Natural killer cell (primary cell): ENCODE measurements around the gene IL17D. TPM values are rescaled to one million over a fixed set of nuclear protein-coding genes. Genes with fewer than 3 reads are reported as not detected.
A peak's percentile ranks its signal among the peaks of the same experiment; 100 is the strongest.

Experiments used
- ATAC-seq, 3 donors: fragments of 150-1000 bp in 2 of 3; fragments of 200-7000 bp in 1 of 3; cut with Tn5 transposase; 1 replicate in 1 of 3; 2 replicates in 2 of 3; pipeline ENCODE4 v1.10.0; 2021; ENCODE audit warnings: mild to moderate bottlenecking in 2 of 3, moderate library complexity in 2 of 3
- DNase-seq, 2 donors: peaks; one replicate each; pipeline versions ENCODE4 v3.0.0 to v3.0.0-alpha.2; 2013 to 2021; ENCODE audit warnings: mixed read lengths in 1 of 2
- H3K27ac ChIP-seq: one replicate; pipeline ENCODE4 v1.5.1; 2013; ENCODE audit warnings: mild to moderate bottlenecking, low read length
- H3K27me3 ChIP-seq: one replicate; pipeline ENCODE4 v1.6.1; 2013; ENCODE audit warnings: low read length; ENCODE audit not compliant: control insufficient read depth, insufficient read depth
- H3K36me3 ChIP-seq: one replicate; pipeline ENCODE4 v1.6.1; 2013; ENCODE audit warnings: low read length; ENCODE audit not compliant: control insufficient read depth, insufficient read depth
- H3K4me1 ChIP-seq: one replicate; pipeline ENCODE4 v1.6.1; 2013; ENCODE audit warnings: low read length; ENCODE audit not compliant: control insufficient read depth, insufficient read depth
- H3K4me3 ChIP-seq: one replicate; pipeline ENCODE4 v1.5.1; 2013; ENCODE audit warnings: low read length
- H3K9me3 ChIP-seq: one replicate; pipeline ENCODE4 v1.6.1; 2013; ENCODE audit warnings: low read length; ENCODE audit not compliant: control insufficient read depth, insufficient read depth
- H3K27ac Mint-ChIP-seq, 2 donors: one replicate each; pipeline ENCODE4 v1.8.0; 2022; ENCODE audit warnings: mild to moderate bottlenecking in 2 of 2, mixed read lengths in 2 of 2, moderate library complexity in 1 of 2
- H3K27me3 Mint-ChIP-seq, 2 donors: one replicate each; pipeline ENCODE4 v1.8.0; 2022; ENCODE audit warnings: low read depth in 2 of 2, mixed read lengths in 2 of 2
- H3K36me3 Mint-ChIP-seq: one replicate; pipeline ENCODE4 v1.8.0; 2022; ENCODE audit warnings: mixed read lengths
- H3K4me1 Mint-ChIP-seq, 2 donors: one replicate each; pipeline ENCODE4 v1.8.0; 2022; ENCODE audit warnings: mixed read lengths in 2 of 2
- H3K4me3 Mint-ChIP-seq: one replicate; pipeline ENCODE4 v1.8.0; 2022; ENCODE audit warnings: mild to moderate bottlenecking, moderate library complexity, mixed read lengths
- H3K9me3 Mint-ChIP-seq, 2 donors: one replicate each; pipeline ENCODE4 v1.8.0; 2022; ENCODE audit warnings: mixed read lengths in 2 of 2
- WGBS: methylation state at CpG from one replicate; pipeline ENCODE4 v1.1.7; 2013; ENCODE audit warnings: missing lambda C conversion rate; ENCODE audit not compliant: insufficient coverage; 5-methylcytosine and 5-hydroxymethylcytosine counted together
- intact Hi-C: fragments of 100-400 bp; cut with micrococcal nuclease; formaldehyde crosslinking; loops from one replicate; pipeline ENCODE4 v1.14.2; 2022
- total RNA-seq, 4 donors: library from RNA; stranded (reverse); fragments of 120-200 nt in 1 of 4; gene quantifications; one replicate each; pipeline versions ENCODE4 v1.2.3 to v1.2.4, GENCODE V29; 2013 to 2022
- TF ChIP-seq, protein P1 (sequence below): fragments of 200-600 bp; IDR thresholded peaks from one replicate; pipeline ENCODE4 v1.8.0; 2022; ENCODE audit warnings: antibody characterized with exemption

IL17D gene
- under 1 TPM; 0.14 to 0.33 (median 0.25) TPM for total RNA-seq
- 0.52 TPM for total RNA-seq (2013)

GRCh38 chr13:20702915-20703779 lies at the start of gene IL17D:
TSS of gene IL17D (plus strand) at chr13:20703699. CDS start at chr13:20704002, 303 bp downstream.
- Mint-ChIP-seq H3K36me3 (no peaks in the 10 kb centered on the region), H3K4me1 (peaks cover 11 to 17% of the 10 kb centered on the region in 2 donors), H3K27ac (peak within 1 kb of the TSS in 1 of 2 donors; percentile 90), H3K4me3 (peak within 1 kb of the TSS; percentile 90), H3K27me3 (peaks cover 18 to 28% of the 10 kb centered on the region in 2 donors), H3K9me3 (no peaks in the 10 kb centered on the region)
- Histone ChIP-seq H3K27me3 (peaks cover 3% of the 10 kb centered on the region), H3K4me1 (peaks cover 14% of the 10 kb centered on the region), H3K27ac (no peak within 1 kb of the TSS), H3K36me3 (no peaks in the 10 kb centered on the region), H3K9me3 (no peaks in the 10 kb centered on the region), H3K4me3 (peak within 1 kb of the TSS; percentile 49)
- WGBS, result under 1% methylated on average over 94 of the region's 94 CpGs
- DNase-seq, result peak; percentile 37 to 63
- TF ChIP-seq, protein P1, sequence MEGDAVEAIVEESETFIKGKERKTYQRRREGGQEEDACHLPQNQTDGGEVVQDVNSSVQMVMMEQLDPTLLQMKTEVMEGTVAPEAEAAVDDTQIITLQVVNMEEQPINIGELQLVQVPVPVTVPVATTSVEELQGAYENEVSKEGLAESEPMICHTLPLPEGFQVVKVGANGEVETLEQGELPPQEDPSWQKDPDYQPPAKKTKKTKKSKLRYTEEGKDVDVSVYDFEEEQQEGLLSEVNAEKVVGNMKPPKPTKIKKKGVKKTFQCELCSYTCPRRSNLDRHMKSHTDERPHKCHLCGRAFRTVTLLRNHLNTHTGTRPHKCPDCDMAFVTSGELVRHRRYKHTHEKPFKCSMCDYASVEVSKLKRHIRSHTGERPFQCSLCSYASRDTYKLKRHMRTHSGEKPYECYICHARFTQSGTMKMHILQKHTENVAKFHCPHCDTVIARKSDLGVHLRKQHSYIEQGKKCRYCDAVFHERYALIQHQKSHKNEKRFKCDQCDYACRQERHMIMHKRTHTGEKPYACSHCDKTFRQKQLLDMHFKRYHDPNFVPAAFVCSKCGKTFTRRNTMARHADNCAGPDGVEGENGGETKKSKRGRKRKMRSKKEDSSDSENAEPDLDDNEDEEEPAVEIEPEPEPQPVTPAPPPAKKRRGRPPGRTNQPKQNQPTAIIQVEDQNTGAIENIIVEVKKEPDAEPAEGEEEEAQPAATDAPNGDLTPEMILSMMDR, result no peak
- intact Hi-C loops, result loop anchor here (2.0 to 10.0 kb wide), 2 partner anchors 34 to 178 kb away; partner anchors contain the start of gene CRYL1
- peak; percentile 35 to 41 (median 39) for ATAC-seq

DNA sequence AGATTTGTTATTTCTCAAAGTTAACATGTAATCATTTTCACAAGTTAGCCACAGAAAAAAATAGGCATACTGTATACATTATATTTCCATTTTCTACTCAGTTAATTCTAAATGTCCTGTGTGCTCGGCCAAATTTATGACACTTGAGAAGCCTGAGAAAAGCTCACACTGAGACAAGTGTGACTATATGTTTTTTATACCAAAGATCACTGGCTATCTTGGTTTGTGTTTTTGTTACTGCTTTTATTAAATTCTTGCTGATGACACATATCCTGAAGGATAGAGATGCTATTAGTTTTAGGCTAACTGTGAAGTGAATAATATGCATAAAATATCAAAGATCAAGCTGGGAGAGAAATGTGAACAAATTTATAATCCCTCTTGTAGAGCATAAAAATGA lies 49.3 kb upstream of the IL17D start:
- peaks cover 0 to 5% of the 10 kb centered on the region in 2 donors for H3K4me1 Mint-ChIP-seq
- ATAC-seq, result no peak
- no peak overlapping the region for H3K27ac Mint-ChIP-seq
- H3K4me3 ChIP-seq, result no peak overlapping the region
- intact Hi-C loops, result no loop called here
- no peaks in the 10 kb centered on the region for H3K27me3 ChIP-seq
- no peak for DNase-seq
- H3K4me3 Mint-ChIP-seq, result no peak overlapping the region
- no peaks in the 10 kb centered on the region for H3K4me1 ChIP-seq
- H3K27ac ChIP-seq, result no peak overlapping the region
- no peaks in the 10 kb centered on the region for H3K36me3 ChIP-seq
- WGBS, result 80% methylated on average over 1 of the region's 1 CpG
- H3K9me3 Mint-ChIP-seq, result no peaks in the 10 kb centered on the region
- H3K27me3 Mint-ChIP-seq, result no peaks in the 10 kb centered on the region
- TF ChIP-seq, protein P1, result no peak
- no peaks in the 10 kb centered on the region for H3K36me3 Mint-ChIP-seq
- H3K9me3 ChIP-seq, result no peaks in the 10 kb centered on the region

DNA sequence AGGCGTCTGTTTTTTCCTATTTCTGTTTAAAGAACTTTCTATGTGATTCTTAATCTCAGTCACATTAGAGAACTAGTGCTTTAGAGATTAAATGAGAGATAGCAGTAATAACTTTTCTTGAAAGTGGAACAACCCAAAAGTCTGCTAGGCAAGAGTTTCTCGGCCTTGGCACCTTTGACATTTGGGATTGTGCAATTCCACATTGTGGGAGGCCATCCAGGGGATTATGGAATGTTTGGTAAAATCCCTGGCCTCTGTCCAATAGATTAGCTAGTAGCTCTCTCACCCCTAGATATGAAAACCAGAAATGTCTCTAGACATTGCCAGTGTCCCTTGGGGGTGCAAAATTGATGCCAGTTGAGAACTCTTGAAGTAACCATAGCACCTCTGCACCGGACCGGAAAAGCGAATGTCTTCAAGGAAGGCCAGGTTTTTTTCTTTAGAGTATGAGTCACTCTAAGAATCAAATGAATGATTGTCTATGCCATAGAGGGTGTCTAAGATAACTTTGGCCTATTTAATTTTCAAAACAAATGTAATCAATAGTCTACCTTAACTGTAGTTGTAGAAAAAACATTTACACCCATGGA lies 45.0 kb upstream of the IL17D start:
- H3K27me3 ChIP-seq, result no peaks in the 10 kb centered on the region
- Mint-ChIP-seq H3K4me1 (no peaks in the 10 kb centered on the region), H3K27me3 (no peaks in the 10 kb centered on the region), H3K36me3 (peaks cover 8% of the 10 kb centered on the region), H3K27ac (no peak overlapping the region), H3K4me3 (no peak overlapping the region), H3K9me3 (no peaks in the 10 kb centered on the region)
- intact Hi-C loops, result no loop called here
- H3K4me1 ChIP-seq, result no peaks in the 10 kb centered on the region
- no peaks in the 10 kb centered on the region for H3K9me3 ChIP-seq
- no peak for DNase-seq
- ATAC-seq, result no peak
- H3K27ac ChIP-seq, result no peak overlapping the region
- peaks cover 2% of the 10 kb centered on the region for H3K36me3 ChIP-seq
- H3K4me3 ChIP-seq, result no peak overlapping the region
- WGBS, result 84% methylated on average over 4 of the region's 5 CpGs
- TF ChIP-seq, protein P1, result no peak
